COLO668 (cell line): ENCODE measurements around the gene APBB2.
"Not testable (repeated sequence)": the region's sequence is repeated elsewhere in the genome, so short reads cannot be mapped to it uniquely, and the experiment has no call there.

Experiments used
- DNase-seq: peaks from one replicate; lab custom pipeline; 2025; ENCODE audit not compliant: unreplicated experiment; lab: John Stamatoyannopoulos, UW

Gene APBB2

DNA sequence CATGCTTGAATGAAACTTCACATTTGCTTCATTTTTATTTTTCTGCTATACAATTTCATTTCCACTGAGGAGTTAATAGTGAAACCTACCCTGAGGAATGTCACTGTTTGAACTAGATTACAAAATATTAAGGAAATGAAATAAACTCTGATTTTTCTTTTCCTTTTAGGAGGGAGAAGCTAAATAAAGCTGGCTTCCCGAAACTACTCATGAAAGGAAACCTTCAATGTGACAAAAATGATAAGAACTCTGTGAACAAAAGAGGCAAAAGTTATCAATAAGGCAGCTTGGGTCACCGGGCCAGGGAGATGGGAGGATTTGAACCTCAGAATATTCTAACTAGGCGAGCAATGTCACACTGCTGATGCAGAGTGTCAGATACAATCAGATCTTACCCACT is 185.2 kb downstream of the APBB2 start:
- no peak for DNase-seq

DNA sequence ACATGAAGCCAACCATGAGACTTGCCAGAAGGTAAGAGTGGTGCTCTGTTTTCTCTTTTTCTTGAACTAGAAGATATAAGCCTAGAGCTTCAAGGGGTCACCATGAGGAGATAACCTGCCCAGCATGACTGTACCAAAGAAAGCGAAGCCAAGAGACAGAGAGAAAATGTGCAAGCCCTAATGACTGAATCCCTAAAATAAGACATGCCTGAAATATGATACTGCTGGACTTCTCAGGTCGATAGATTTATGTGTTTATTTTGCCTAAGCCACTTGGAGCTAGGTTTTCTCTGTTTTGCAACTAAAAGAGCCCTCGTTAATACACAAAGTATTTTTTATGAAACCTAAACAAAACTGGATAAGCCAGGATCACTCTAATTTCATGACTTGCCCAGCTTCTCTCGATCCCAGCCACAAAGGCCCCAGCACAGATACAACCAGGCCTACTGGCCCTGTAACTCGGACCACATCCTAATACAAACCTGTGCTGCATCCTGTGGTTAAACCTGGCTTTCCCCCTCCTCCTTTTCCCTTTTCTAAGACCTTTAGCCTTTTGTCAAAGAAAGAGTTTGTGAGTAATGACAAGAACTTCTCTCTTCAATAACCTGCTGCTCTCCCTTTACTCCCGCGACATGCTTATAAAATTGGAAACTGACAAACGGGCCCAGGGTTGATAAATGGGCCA is 185.8 kb downstream of the APBB2 start:
- DNase-seq = no peak

DNA sequence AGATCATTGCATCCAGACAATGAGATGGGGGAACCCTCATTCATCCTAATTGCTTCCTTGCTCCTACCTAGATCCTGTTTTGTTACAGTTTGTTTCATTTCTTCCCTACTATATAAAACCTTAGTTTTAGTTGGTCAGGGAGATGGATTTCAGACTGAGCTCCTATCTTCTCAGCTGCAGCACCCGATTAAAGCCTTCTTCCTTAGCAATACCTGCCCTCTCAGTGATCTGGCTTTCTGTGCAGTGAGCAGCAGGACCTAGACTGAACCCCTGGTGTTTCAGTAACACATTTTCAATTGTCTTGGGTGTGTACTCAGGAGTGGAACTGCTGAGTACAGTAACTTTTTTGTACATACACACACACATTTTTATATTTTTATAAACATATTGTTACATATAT is 187.4 kb downstream of the APBB2 start:
- DNase-seq = no peak

- no peak for DNase-seq
Observed at GRCh38 chr4:41025824-41026223, 188.5 kb downstream of the APBB2 start.

DNA sequence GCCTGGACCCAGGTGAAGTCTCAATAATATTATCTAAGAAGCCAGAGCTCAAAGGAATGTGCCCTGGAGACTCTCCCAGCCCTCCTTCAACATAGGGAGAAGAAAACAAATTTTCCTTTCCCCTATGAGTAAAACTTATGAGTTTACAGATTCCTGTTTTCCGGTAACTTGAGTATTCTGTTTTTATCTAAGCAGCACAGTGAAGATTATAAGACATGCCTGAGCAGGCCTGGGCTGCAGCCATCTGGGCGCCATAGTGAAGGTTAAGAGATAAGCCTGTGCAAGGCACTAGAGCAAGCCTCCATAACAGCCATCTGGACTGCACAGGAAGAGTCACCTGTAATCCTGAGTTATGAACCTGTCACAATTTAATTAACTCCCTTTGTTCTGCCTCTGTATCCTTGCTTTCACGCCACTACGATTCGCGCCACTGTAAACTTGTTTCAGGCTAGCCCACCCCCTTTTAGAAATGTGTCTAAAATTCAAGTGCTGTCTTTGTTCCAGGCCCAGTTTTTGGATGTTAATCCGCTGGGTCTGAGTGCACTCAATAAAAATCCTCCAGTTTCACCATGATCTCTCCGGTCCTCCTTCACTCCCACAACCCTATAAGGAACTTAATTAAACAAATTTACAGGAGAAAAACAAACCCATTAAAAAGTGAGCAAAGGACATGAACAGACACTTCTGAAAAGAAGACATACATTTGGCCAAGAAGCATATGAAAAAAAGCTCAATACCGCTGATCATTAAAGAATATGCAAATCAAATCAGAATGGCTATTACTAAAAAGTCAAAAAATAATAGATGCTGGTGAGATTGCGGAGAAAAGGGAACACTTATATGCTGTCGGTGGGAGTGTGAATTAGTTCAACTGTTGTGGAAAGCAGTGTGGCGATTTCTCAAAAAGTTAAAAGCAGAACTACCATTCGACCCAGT is 189.5 kb downstream of the APBB2 start:
- no peak for DNase-seq

GRCh38 chr4:41022116-41022515 is 192.2 kb downstream of the APBB2 start:
- DNase-seq = no peak

GRCh38 chr4:41015016-41015675 is 199.2 kb downstream of the APBB2 start:
- no peak for DNase-seq

- DNase-seq = no peak
Observed at GRCh38 chr4:41014158-41014557, 200.2 kb downstream of the APBB2 start.

DNA sequence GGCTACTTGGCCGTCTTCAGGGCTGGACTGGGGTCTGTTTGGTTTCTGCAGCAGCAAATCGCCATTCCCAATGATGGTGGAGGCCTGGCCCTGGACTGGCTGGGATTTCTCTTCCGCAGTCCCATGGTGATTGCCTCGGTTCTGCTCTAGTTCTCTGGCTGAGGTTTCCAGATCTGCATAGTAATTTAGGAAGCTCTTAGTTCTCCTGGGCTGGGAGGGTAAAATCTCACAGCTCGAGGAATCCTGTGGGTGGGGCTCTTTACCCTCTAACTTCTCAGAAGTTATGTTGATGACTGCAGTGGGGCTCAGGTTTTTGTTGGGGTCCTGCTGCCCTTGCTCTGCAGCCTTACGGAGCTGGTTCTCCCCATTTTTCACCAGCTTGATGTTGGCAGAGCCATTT is 200.6 kb downstream of the APBB2 start:
- DNase-seq = no peak

DNA sequence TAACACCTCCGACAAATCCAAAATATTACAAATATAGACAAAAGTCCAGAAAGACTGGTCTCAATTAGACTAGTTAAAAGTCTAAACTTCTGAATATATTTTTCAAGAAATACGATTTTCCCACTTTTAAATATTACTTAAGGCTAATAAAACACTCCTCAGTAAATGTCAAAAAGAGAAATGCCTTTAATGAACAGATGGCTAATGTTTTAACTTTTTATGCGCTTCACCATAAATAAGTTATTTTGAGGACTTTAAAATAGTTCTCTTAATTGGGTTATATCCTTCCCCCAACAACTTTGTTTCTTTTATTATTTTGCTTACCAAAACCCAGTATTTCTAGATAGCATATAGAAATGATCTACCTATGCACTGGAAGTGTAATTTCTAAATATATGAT is 201.4 kb downstream of the APBB2 start:
- DNase-seq = no peak

DNA sequence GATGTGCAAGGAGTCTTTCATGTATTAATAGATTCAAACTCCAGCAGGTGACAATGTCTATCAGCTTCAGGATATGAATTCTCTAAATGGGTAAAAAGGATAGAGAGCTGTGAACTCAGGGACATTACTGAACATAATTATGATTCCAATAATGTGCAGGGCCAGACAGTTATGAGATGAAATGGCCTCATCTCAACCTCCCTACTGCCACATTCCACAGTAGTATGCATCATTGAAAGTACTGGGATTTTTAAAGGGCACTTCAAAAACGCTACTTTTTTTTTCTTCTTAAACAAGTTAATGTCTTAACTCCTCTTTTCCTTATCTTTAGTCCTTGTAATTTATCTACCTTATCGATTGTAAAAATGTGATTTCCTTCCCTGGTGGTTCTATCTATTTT is 202.0 kb downstream of the APBB2 start:
- no peak for DNase-seq

DNA sequence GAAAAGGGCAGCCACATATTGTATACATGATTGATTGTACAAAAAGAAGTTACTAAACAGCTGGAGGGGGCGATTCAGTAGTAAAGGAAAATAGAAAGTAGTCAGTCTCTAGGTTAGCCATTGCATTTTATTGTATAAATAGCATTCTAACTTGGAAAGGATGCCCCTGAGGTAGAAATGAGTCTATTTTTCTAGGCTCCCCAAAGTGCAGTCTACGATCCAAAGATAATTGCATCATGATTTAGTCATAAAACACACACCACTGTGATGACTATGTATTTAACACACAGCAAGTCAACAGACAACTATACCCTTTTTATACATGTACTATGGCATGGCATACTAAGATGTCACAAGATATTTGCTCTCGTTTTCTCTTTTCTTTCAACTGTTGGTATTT is 204.9 kb downstream of the APBB2 start:
- no peak for DNase-seq

DNA sequence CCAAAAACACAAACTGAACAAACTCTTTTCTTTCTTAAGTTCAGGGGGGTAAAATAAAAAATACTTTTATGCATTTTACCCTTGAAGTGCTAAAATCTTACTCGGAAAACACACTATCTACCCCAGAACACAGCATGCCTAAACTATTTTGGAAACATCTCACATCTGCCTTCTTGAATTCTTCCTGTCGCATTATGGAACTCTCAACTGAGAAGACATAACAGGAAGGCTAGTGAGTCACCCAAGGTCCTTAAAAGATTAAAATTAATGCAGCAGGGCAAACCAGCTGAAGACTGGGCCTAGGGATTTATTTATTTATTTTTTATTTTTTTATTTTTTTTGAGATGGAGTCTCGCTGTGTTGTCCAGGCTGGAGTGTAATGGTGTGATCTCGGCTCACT is 208.2 kb downstream of the APBB2 start:
- DNase-seq = no peak

- no peak for DNase-seq
Observed at GRCh38 chr4:41002309-41002708, 212.0 kb downstream of the APBB2 start.

DNA sequence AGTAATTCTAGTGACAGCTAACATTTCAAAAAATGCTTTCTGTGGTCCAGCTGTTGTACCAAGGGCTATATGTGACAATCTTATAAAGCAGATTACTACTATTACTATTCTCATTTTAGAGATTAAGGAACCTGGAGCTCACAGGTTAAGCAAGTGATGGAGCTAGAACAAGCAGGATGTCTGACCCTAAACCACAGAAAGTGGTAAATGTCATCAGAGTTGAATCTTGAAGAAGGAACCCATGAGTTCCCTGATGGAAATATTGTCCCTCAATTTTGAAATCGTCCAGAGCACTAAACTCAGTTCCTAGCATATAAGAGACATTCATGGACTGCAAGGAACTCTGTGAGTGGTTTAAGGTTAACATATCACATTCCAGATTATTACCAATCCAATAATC is 214.0 kb downstream of the APBB2 start:
- DNase-seq = no peak

GRCh38 chr4:40998675-40999358 is 215.5 kb downstream of the APBB2 start:
- no peak for DNase-seq

- no peak for DNase-seq
Observed at GRCh38 chr4:40995850-40996249, 218.5 kb downstream of the APBB2 start.

- not testable (repeated sequence) for DNase-seq
Observed at GRCh38 chr4:40994321-40994720, 220.0 kb downstream of the APBB2 start.

DNA sequence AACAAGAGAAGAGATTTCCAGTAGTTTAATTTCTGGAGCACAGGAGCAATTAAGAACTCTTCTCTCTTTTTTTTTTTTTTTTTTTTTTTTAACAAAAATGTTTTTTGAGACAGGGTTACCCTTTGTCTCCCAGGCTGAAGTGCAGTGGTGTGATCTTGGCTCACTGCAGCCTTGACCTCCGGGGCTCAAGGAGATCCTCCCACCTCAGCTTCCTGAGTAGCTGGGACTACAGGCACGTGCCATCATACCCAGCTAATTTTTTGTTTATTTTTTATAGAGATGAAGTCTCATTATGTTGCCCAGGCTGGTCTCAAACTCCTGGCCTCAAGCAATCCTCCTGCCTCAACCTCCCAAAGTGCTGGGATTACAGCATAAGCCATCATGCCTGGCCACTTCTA is 221.0 kb downstream of the APBB2 start:
- DNase-seq = not testable (repeated sequence)

DNA sequence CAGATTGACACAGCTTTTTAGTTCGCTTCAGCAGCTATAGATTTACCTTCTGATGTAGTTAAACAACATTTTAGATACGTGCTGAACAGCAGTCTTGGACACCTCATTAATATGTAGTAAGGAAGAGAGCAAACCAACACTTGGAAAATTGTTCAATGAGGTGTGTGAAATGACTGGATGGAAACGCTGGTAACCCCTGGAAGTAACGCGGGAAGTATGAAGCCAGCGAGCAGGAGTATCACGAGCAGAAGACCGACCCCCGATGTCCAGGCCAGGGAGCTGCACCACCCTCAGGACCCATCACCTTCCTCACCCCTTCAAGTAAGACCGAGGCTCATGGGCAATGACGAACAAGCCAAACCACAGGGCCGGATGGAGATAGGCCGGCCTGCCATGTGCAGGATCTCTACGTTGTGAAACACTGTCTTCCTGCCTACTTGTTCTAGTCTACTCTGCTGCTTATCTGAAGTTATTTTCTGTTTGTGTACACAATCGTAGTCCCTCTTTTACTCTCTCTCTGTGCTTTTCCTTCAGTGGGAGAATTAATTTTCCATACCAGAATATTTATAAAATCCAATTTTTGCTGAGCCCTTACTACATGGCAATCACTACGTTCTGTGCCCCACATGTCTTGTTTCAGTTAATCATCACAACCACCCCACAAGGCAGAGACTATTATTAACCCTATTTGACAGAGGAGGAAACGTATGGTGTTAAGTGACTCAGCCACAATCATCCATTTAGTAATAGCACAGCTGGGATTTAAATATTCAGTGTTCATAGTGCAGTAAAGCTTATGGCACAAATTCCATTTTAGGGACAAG is 221.7 kb downstream of the APBB2 start:
- no peak for DNase-seq
